ENCODE measurements around the gene PHKG1. TPM values are rescaled to one million over a fixed set of nuclear protein-coding genes. Genes with fewer than 3 reads are reported as not detected.
"Not testable (repeated sequence)": the region's sequence is repeated elsewhere in the genome, so short reads cannot be mapped to it uniquely, and the experiment has no call there.

PHKG1 gene
- polyA plus RNA-seq, 1 donor (not counting 4 experiments of a cell fraction or from before 2014, with no cell fraction given): 0.25 TPM

DNA sequence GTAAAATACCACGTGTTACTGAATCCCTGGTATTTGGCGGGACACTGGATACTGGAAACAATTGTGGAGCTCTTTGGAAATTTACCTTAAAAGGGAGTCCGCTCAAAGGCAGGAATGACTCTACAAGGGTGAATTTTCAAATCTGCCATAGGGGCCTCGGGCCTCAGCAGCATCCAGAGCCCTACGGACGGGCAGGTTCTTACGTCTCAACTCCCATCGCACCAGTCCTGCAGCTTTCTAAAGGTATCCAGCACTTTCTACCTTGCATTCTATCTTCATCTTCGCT, 41.8 kb downstream of the PHKG1 start:
- Histone ChIP-seq H3K4me1 (ENCODE audit: control insufficient read depth, extremely low read depth, insufficient read depth, low read length) (peaks cover 27% of the 10 kb centered on the region), H3K79me2 (ENCODE audit: control insufficient read depth, insufficient read depth, low read length) (peaks cover 70% of the 10 kb centered on the region), H3K27me3 (ENCODE audit: control insufficient read depth, extremely low read depth, insufficient read depth, low read length) (no peaks in the 10 kb centered on the region), H3K9me3 (ENCODE audit: control insufficient read depth, low read depth, low read length) (no peaks in the 10 kb centered on the region), H3K4me2 (ENCODE audit: control insufficient read depth, extremely low read depth, insufficient read depth, low read depth, low read length) (peak overlapping the region; percentile 56), H3K36me3 (ENCODE audit: control insufficient read depth in 2 of 2, extremely low read depth in 1 of 2, insufficient read depth in 2 of 2, low read length in 2 of 2) (peaks cover 6 to 11% of the 10 kb centered on the region in 2 experiments), H3K9me1 (ENCODE audit: control insufficient read depth, extremely low read depth, insufficient read depth, low read length) (no peaks in the 10 kb centered on the region), H3K27ac (ENCODE audit: control insufficient read depth, insufficient read depth, low read length) (peak overlapping the region; percentile 84), H3K9ac (ENCODE audit: control insufficient read depth, extremely low read depth, insufficient read depth, low read length) (peak overlapping the region; percentile 98), H3K4me3 (ENCODE audit: control insufficient read depth in 2 of 3, extremely low read depth in 1 of 3, insufficient read depth in 2 of 3, low read depth in 1 of 3, low read length in 3 of 3) (peak overlapping the region; percentile 77 to 79 (median 77)), H4K20me1 (ENCODE audit: control insufficient read depth, extremely low read depth, insufficient read depth, low read length) (no peaks in the 10 kb centered on the region), H2AFZ (ENCODE audit: control insufficient read depth, low read length) (peak overlapping the region; percentile 84)
- peak; percentile 51 for FAIRE-seq
- no peak for TF ChIP-seq EZH2 (IDR thresholded peaks at IDR 0.05; ENCODE audit: low read length)
- TF ChIP-seq, protein P1, sequence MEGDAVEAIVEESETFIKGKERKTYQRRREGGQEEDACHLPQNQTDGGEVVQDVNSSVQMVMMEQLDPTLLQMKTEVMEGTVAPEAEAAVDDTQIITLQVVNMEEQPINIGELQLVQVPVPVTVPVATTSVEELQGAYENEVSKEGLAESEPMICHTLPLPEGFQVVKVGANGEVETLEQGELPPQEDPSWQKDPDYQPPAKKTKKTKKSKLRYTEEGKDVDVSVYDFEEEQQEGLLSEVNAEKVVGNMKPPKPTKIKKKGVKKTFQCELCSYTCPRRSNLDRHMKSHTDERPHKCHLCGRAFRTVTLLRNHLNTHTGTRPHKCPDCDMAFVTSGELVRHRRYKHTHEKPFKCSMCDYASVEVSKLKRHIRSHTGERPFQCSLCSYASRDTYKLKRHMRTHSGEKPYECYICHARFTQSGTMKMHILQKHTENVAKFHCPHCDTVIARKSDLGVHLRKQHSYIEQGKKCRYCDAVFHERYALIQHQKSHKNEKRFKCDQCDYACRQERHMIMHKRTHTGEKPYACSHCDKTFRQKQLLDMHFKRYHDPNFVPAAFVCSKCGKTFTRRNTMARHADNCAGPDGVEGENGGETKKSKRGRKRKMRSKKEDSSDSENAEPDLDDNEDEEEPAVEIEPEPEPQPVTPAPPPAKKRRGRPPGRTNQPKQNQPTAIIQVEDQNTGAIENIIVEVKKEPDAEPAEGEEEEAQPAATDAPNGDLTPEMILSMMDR (optimal IDR thresholded peaks at IDR 0.05 in 1 of 3, IDR thresholded peaks at IDR 0.05 in 1 of 3, conservative IDR thresholded peaks at IDR 0.05 in 1 of 3; ENCODE audit: extremely low read depth in 1 of 3, insufficient read depth in 2 of 3, low read length in 3 of 3): no peak
- DNase-seq (ENCODE audit: low read depth, low spot score): no peak
- dilution Hi-C loops (cut with MboI; ENCODE audit: extremely low pct_ligation_motif_present, low sequenced_read_pairs): no loop called here

DNA sequence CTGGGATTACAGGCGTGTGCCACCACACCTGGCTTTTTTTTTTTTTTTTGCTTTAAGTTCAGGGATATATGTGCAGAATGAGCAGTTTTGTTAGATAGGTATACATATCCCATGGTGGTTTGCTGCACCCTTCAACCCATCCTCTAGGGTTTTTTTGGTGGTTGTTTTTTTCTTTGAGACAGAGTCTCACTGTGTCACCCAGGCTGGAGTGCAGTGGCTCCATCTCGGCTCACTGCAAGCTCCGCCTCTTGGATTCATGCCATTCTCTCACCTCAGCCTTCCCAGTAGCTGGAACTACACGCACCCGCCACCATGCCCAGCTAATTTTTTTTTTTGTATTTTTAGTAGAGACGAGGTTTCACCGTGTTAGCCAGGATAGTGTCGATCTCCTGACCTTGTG, 44.0 kb downstream of the PHKG1 start:
- H3K4me2 ChIP-seq (ENCODE audit: control insufficient read depth, extremely low read depth, insufficient read depth, low read depth, low read length); H4K20me1 ChIP-seq (ENCODE audit: control insufficient read depth, extremely low read depth, insufficient read depth, low read length); FAIRE-seq; H3K27ac ChIP-seq (ENCODE audit: control insufficient read depth, insufficient read depth, low read length); DNase-seq (ENCODE audit: low read depth, low spot score); H3K9ac ChIP-seq (ENCODE audit: control insufficient read depth, extremely low read depth, insufficient read depth, low read length); H3K27me3 ChIP-seq (ENCODE audit: control insufficient read depth, extremely low read depth, insufficient read depth, low read length); dilution Hi-C loops (cut with MboI; ENCODE audit: extremely low pct_ligation_motif_present, low sequenced_read_pairs); H2AFZ ChIP-seq (ENCODE audit: control insufficient read depth, low read length); H3K36me3 ChIP-seq (ENCODE audit: control insufficient read depth in 2 of 2, extremely low read depth in 1 of 2, insufficient read depth in 2 of 2, low read length in 2 of 2); H3K4me3 ChIP-seq (ENCODE audit: control insufficient read depth in 2 of 3, extremely low read depth in 1 of 3, insufficient read depth in 2 of 3, low read depth in 1 of 3, low read length in 3 of 3); H3K9me1 ChIP-seq (ENCODE audit: control insufficient read depth, extremely low read depth, insufficient read depth, low read length); H3K9me3 ChIP-seq (ENCODE audit: control insufficient read depth, low read depth, low read length): not testable (repeated sequence)
- H3K4me1 ChIP-seq (ENCODE audit: control insufficient read depth, extremely low read depth, insufficient read depth, low read length): peaks cover 20% of the 10 kb centered on the region
- peaks cover 51% of the 10 kb centered on the region for H3K79me2 ChIP-seq (ENCODE audit: control insufficient read depth, insufficient read depth, low read length)

DNA sequence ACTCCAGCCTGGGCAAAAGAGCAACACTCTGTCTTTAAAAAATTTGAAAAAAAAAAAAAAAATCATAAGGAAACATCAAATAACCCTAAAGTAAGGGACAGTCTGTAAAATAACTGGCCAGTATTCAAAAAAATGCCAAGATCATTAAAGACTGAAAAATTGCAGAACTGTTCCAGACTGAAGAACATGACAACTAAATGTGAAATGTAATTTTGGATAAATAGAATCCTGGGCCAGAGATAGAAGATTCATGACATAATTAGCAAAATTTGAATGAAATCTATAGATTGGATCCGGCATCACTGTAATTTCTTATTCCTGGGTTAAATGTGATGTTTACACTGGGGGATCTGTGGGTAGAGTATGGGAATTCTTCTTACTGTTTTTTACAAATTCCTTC, 44.5 kb downstream of the PHKG1 start:
- Histone ChIP-seq H3K9me3 (ENCODE audit: control insufficient read depth, low read depth, low read length) (no peaks in the 10 kb centered on the region), H3K79me2 (ENCODE audit: control insufficient read depth, insufficient read depth, low read length) (peaks cover 46% of the 10 kb centered on the region), H3K9me1 (ENCODE audit: control insufficient read depth, extremely low read depth, insufficient read depth, low read length) (no peaks in the 10 kb centered on the region), H3K4me3 (ENCODE audit: control insufficient read depth in 2 of 3, extremely low read depth in 1 of 3, insufficient read depth in 2 of 3, low read depth in 1 of 3, low read length in 3 of 3) (no peak overlapping the region), H3K4me1 (ENCODE audit: control insufficient read depth, extremely low read depth, insufficient read depth, low read length) (peaks cover 15% of the 10 kb centered on the region), H3K4me2 (ENCODE audit: control insufficient read depth, extremely low read depth, insufficient read depth, low read depth, low read length) (no peak overlapping the region), H4K20me1 (ENCODE audit: control insufficient read depth, extremely low read depth, insufficient read depth, low read length) (no peaks in the 10 kb centered on the region), H3K27me3 (ENCODE audit: control insufficient read depth, extremely low read depth, insufficient read depth, low read length) (no peaks in the 10 kb centered on the region), H3K27ac (ENCODE audit: control insufficient read depth, insufficient read depth, low read length) (no peak overlapping the region), H3K36me3 (ENCODE audit: control insufficient read depth in 2 of 2, extremely low read depth in 1 of 2, insufficient read depth in 2 of 2, low read length in 2 of 2) (peaks cover 0 to 2% of the 10 kb centered on the region in 2 experiments), H3K9ac (ENCODE audit: control insufficient read depth, extremely low read depth, insufficient read depth, low read length) (no peak overlapping the region), H2AFZ (ENCODE audit: control insufficient read depth, low read length) (no peak overlapping the region)
- no peak for DNase-seq (ENCODE audit: low read depth, low spot score)
- TF ChIP-seq EZH2 (IDR thresholded peaks at IDR 0.05; ENCODE audit: low read length): no peak
- TF ChIP-seq, protein P1 (optimal IDR thresholded peaks at IDR 0.05 in 1 of 3, IDR thresholded peaks at IDR 0.05 in 1 of 3, conservative IDR thresholded peaks at IDR 0.05 in 1 of 3; ENCODE audit: extremely low read depth in 1 of 3, insufficient read depth in 2 of 3, low read length in 3 of 3): no peak
- dilution Hi-C loops (cut with MboI; ENCODE audit: extremely low pct_ligation_motif_present, low sequenced_read_pairs): no loop called here
- no peak for FAIRE-seq

DNA sequence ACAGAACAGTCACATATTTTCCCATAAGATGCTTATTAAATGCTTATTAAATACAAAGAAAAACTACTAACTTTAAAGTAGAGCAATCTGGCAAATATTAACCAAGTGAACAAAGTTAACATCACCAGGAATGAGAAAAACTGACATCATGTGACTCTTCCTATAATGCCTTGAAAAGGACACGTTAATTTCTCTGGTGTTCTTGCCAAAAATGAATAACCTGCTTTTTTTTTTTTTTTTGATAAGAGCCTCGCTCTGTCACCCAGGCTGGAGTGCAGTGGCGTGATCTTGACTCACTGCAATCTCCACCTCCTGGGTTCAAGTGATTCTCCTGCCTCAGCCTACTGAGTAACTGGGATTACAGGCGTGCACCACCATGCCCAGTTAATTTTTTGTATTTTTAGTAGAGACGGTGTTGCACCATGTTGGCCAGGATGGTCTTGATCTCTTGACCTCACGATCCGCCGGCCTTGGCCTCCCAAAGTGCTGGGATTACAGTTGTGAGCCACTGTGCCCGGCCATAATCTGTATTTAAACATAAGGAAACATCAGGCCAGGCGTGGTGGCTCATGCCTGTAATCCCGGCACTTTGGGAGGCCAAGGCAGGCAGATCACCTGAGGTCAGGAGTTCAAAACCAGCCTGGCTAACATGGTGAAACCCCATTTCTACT, 45.2 kb downstream of the PHKG1 start:
- H3K27me3 ChIP-seq (ENCODE audit: control insufficient read depth, extremely low read depth, insufficient read depth, low read length); H4K20me1 ChIP-seq (ENCODE audit: control insufficient read depth, extremely low read depth, insufficient read depth, low read length); FAIRE-seq; DNase-seq (ENCODE audit: low read depth, low spot score); dilution Hi-C loops (cut with MboI; ENCODE audit: extremely low pct_ligation_motif_present, low sequenced_read_pairs); H3K9ac ChIP-seq (ENCODE audit: control insufficient read depth, extremely low read depth, insufficient read depth, low read length); H3K9me1 ChIP-seq (ENCODE audit: control insufficient read depth, extremely low read depth, insufficient read depth, low read length); H3K36me3 ChIP-seq (ENCODE audit: control insufficient read depth in 2 of 2, extremely low read depth in 1 of 2, insufficient read depth in 2 of 2, low read length in 2 of 2); H3K4me1 ChIP-seq (ENCODE audit: control insufficient read depth, extremely low read depth, insufficient read depth, low read length); H2AFZ ChIP-seq (ENCODE audit: control insufficient read depth, low read length); H3K9me3 ChIP-seq (ENCODE audit: control insufficient read depth, low read depth, low read length); H3K4me2 ChIP-seq (ENCODE audit: control insufficient read depth, extremely low read depth, insufficient read depth, low read depth, low read length); H3K4me3 ChIP-seq (ENCODE audit: control insufficient read depth in 2 of 3, extremely low read depth in 1 of 3, insufficient read depth in 2 of 3, low read depth in 1 of 3, low read length in 3 of 3): not testable (repeated sequence)
- Histone ChIP-seq H3K79me2 (ENCODE audit: control insufficient read depth, insufficient read depth, low read length) (peaks cover 39% of the 10 kb centered on the region), H3K27ac (ENCODE audit: control insufficient read depth, insufficient read depth, low read length) (peak overlapping the region; percentile 20)
